ENCODE results near the gene SMIM31. TPM values are rescaled to one million over a fixed set of nuclear protein-coding genes. Genes with fewer than 3 reads are reported as not detected.
A peak's percentile ranks its signal among the peaks of the same experiment; 100 is the strongest.

SMIM31 gene
- polyA plus RNA-seq, 4 donors: 0.18 to 0.41 (median 0.29) TPM

GRCh38 chr4:164780839-164781238, 26.9 kb downstream of the SMIM31 start:
- DNase-seq (ENCODE audit: low read depth in 4 of 4, low spot score in 3 of 4): no peak

GRCh38 chr4:164783976-164784375, 30.0 kb downstream of the SMIM31 start:
- DNase-seq (ENCODE audit: low read depth in 4 of 4, low spot score in 3 of 4): peak; percentile 34 to 63 (median 58)

- no peak for DNase-seq (ENCODE audit: low read depth in 4 of 4, low spot score in 3 of 4)
These were observed 35.1 kb downstream of the SMIM31 start for GRCh38 chr4:164789047-164789446.

GRCh38 chr4:164790249-164790648, 36.3 kb downstream of the SMIM31 start:
- no peak for DNase-seq (ENCODE audit: low read depth in 4 of 4, low spot score in 3 of 4)

DNA sequence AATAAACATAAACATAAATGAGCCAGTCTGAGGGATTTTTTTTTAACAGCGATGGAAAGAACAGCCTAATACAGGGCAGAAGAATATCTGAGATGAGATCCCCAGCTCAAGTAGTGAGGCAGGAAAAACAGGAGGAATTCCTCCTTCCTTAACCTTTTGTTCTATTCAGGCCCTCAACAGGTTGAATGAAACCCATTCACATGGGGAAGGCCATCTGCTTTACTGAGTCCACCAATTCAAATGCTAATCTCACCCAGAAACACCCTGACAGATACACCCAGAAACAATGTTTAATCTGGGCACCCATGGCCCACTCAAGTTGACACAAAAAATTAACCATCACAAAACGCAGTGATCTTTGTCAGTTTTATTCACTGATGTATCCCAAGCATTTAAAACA, 45.5 kb downstream of the SMIM31 start:
- DNase-seq (ENCODE audit: low read depth in 4 of 4, low spot score in 3 of 4): no peak

- DNase-seq (ENCODE audit: low read depth in 4 of 4, low spot score in 3 of 4): no peak
These were observed 46.9 kb downstream of the SMIM31 start for GRCh38 chr4:164800786-164801185.

DNA sequence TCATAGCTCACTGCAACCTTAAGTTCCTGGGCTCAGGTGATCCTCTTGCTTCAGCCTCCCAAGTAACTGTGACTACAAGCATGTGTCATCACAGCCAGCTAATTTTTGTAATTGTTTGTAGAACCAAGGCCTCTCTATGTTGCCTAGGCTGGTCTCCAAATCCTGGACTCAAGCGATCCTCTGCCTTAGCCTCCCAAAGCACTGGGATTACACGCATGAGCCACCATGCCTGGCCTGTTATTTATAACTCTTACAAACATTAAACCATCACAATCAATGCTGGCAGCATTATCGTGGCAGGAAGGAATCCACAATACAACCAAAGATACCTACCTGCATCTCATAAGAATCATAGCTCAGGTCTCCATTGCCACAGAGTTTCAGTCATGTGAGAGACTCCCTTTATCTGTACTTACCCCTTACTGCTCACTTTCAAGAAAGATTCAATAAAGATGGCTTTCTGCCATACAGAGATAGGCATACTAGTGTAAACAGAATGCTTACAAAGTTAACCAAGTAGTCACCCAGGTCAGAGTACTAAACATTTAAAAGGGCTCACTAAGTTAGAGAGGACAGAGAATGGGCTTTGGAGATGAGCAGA, 48.5 kb downstream of the SMIM31 start:
- DNase-seq (ENCODE audit: low read depth in 4 of 4, low spot score in 3 of 4): no peak

DNA sequence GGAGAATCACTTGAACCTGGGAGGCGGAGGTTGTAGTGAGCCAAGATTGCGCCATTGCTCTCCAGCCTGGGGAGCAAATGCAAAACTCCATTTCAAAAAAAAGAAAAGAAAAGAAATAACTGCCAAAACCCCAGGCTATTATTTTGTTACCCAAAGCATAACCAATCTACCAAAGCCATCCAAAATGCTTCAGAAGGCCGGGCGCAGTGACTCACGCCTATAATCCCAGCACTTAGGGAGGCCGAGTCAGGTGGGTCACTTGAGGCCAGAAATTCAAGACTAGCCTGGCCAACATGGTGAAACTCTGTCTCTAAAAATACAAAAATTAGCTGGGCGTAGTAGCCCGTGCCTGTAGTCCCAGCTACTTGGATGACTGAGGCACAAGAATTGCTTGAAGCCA, 49.8 kb downstream of the SMIM31 start:
- no peak for DNase-seq (ENCODE audit: low read depth in 4 of 4, low spot score in 3 of 4)

GRCh38 chr4:164807611-164808010, 53.7 kb downstream of the SMIM31 start:
- DNase-seq (ENCODE audit: low read depth in 4 of 4, low spot score in 3 of 4): no peak

- no peak for DNase-seq (ENCODE audit: low read depth in 4 of 4, low spot score in 3 of 4)
These were observed 59.6 kb downstream of the SMIM31 start for GRCh38 chr4:164813554-164813953.

DNA sequence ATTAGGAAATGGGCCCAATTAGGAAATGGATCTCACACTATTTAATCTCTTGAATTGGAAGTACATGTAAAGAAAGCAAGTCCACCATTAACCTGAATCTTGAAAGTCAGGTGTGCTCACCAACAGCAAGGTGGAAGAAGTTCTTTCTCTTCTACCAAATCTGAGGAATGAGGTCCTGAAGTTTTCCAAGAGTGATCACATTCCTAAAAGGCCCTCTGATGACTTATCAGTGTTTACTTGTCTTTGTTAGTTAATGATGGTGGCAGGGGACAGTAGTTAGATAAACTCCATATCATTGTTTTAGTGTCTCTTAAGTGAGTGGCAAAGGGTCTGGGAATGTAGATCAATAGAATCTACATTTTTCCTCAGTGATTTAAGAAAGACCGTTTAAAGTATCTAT, 61.8 kb downstream of the SMIM31 start:
- DNase-seq (ENCODE audit: low read depth in 4 of 4, low spot score in 3 of 4): no peak

- no peak for DNase-seq (ENCODE audit: low read depth in 4 of 4, low spot score in 3 of 4)
These were observed 65.4 kb downstream of the SMIM31 start for GRCh38 chr4:164819366-164819765.

DNA sequence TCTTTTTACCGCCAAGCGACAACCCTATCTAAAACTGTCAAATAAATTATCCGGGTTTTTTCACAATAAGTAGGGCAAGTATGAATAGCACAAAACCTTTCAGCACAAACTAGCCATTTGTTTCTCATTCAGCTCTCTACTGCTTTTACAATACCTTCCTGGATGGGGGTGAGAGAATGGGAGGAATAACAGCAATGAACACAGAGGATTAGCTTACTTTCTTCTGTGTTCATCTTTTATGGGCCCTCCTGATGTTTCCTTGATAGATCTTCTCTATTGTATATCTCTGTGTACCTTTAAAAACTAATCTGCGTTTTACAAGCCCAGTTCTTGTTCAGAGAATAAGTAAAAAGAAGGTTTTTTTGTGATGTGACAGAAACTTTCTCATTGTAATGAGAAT, 67.8 kb downstream of the SMIM31 start:
- DNase-seq (ENCODE audit: low read depth in 4 of 4, low spot score in 3 of 4): no peak

DNA sequence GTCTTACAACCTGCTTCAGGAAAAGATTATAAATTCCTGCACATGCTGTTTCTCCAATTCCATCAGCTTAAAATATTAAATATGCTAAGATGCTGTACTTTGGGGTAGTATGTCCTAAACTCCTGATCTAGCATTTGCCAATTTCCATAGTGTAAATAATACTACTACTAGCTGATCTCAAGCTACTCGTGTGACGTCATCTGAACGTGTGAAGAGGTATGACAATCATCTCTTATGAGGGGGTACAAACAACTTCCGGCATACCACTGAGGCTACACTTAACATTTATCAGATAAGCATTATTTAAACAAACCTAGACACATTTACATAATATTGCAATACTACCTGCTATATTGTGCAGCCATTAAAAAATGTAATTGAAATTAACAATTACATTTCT, 70.7 kb downstream of the SMIM31 start:
- no peak for DNase-seq (ENCODE audit: low read depth in 4 of 4, low spot score in 3 of 4)

DNA sequence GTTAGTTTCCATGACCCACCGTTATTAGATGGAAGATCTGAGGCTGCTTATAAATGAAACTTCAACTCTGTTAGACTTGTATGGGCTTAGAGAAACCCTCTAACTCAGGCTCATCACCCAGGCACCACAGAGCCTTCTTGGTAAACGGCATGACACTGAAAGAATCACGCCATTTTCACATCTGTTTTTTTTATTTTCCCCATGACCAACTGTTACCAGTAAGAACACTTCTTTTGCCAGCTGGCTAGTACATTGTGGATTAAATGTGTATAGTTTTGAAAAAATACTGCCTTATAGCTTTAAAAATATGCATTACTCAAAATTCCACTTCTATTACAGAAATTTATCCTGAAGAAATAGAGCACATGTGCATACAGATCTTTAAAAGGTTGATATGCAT, 75.0 kb downstream of the SMIM31 start:
- no peak for DNase-seq (ENCODE audit: low read depth in 4 of 4, low spot score in 3 of 4)

DNA sequence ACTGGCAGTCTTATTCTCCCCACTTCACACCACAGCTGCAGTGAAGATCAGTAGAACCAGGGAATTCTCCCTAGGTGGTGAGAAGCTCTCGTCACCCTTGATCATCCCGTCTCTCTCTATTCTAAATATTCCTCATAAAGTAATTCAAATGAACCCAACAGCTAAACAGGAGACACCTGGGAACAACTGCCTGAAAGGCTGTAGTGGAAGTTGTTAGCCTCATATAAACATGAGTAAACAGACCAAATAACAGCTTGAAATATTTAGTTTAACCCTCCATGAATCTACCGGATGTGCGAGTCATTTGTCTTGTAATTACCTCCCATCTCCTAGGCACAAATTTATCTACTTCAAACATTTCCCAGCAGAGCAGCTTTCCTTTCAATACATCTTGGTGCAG, 92.6 kb downstream of the SMIM31 start:
- no peak for DNase-seq (ENCODE audit: low read depth in 4 of 4, low spot score in 3 of 4)

DNA sequence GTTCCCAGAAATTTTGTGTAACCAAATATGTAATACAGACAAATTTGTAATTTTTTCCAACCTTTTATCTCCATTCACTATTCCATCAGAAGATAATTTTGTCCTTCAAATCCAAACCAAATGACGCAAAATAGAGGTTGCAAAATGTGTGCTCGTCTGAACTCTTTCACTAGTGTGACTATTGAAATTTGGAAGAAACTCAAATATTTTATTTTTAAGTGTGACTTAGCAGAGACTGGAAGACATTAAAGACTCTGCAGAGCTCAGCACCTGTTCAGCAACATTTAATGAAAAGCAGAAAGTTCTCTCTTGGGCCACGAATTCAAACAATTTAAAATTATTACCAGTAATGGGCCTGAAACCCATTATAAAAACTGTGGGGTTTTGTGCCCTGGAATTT, 93.1 kb downstream of the SMIM31 start:
- DNase-seq (ENCODE audit: low read depth in 4 of 4, low spot score in 3 of 4): no peak

DNA sequence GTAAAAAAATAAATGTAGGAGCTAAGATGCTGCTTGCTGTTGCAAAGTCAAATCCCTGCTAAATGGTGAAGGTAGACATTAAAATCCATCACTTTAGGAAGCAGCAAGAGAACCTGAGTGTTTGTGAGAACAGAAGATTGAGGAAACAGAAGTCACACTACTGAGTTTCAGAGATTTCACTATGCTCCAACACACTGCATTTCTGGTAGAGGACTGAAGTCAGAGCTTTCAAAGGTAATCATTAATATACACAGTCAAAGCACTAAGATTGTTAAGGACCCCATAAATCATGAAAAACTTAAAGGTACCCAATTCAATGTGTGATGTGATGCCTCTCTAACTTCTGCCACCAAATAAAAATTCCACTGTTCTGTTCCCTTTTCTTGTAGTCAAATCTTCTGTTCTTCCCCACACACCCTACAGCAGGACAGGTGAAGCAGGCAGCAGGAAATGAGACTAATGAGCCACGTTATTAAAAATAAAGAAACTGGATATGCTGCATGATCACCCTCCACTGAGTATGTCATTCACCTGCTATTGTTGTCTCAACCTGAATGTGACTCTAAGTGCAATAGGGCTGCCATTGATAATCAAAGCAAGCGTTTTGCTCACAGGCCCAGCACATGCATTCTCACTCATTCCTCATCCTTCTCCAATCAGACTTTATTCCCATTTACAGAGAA, 94.2 kb downstream of the SMIM31 start:
- DNase-seq (ENCODE audit: low read depth in 4 of 4, low spot score in 3 of 4): no peak

Other genes with a start within 250 kb of the SMIM31 start
- gene APELA, start 123.0 kb downstream of the SMIM31 start, polyA plus RNA-seq (ENCODE audit: insufficient read length in 4 of 4): 10 to 100 TPM in 3 of 4 donors, 1 to 10 TPM in 1; 7.0 to 14.5 (median 10.6) TPM
- 1 to 10 TPM; 2.6 to 4.2 (median 3.4) TPM for gene TRIM61, start 223.5 kb downstream of the SMIM31 start, polyA plus RNA-seq (ENCODE audit: insufficient read length in 4 of 4)

All from right renal pelvis (tissue), 4 donors.